ENCODE results near the gene DMPK. TPM values are rescaled to one million over a fixed set of nuclear protein-coding genes. Genes with fewer than 3 reads are reported as not detected.

DMPK gene
- total and polyA plus RNA-seq, 9 of the 15 experiments (the other 6 are each of a cell fraction or from before 2014, with no cell fraction given): 0.24 to 31.3 (median 7.3) TPM

DNA sequence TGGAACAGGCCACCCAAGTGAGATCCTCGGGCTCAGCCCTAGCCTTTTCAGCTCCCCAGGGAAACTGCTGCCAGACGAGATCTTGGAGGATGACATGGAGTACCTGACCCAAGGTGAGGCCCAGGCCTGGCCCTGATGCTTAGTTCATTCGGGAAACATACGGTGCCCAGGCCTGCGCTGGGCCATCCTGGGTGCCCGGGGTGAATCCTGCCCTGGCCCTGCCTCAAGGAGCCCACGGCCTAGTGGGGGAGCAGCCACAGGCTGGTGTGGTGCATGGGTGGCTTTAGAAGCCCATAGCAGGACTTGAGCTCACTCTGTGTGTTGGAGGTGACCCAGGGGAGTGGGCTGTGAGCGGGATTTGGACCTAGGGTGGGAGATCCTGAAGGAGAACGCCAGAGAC lies 23.4 kb downstream of the DMPK start:
- ChIA-PET POLR2A (no interaction called here), CTCF (ENCODE audit: low intra/inter-chr PET ratio) (no interaction called here)
- in situ Hi-C loops (cut with MboI) (no loop called here), intact Hi-C loops (cut with micrococcal nuclease) (no loop called here)
- BruUV-seq (replicated peaks): no TSS peak
- H3K9me1 ChIP-seq (ENCODE audit: control insufficient read depth, insufficient read depth, low read length): no peaks in the 10 kb centered on the region
- H3K9ac ChIP-seq (ENCODE audit: insufficient read depth in 1 of 2, low read depth in 2 of 2, low read length in 2 of 2): peak overlapping the region in 1 of 2 experiments; percentile 38; a peak in 1 of 4 replicates
- FAIRE-seq (no peak), DNase-seq (ENCODE audit: extremely low read depth in 1 of 4, low spot score in 3 of 4) (no peak), ATAC-seq (no peak)
- no peak overlapping the region for H3K27ac ChIP-seq (ENCODE audit: extremely low read depth, low read depth, low read length)
- no peaks in the 10 kb centered on the region; a peak in 1 of 5 replicates for H3K27me3 ChIP-seq (ENCODE audit: control insufficient read depth in 2 of 2, insufficient read depth in 2 of 2, low read length in 2 of 2)
- peaks cover 0 to 24% of the 10 kb centered on the region in 2 experiments; a peak in 2 of 5 replicates for H3K4me1 ChIP-seq (replicated peaks in 1 of 2; ENCODE audit: control insufficient read depth in 2 of 2, insufficient read depth in 2 of 2, low read length in 2 of 2)
- TF ChIP-seq CREB1 (IDR thresholded peaks at IDR 0.05): no peak
- TF ChIP-seq CREB1 (CRISPR knock-in tag; IDR thresholded peaks at IDR 0.05): no peak
- no peak for TF ChIP-seq NBN (IDR thresholded peaks at IDR 0.05; ENCODE audit: low read depth)
- no peak for TF ChIP-seq TRIM28 (IDR thresholded peaks at IDR 0.05)
- TF ChIP-seq, protein P1, sequence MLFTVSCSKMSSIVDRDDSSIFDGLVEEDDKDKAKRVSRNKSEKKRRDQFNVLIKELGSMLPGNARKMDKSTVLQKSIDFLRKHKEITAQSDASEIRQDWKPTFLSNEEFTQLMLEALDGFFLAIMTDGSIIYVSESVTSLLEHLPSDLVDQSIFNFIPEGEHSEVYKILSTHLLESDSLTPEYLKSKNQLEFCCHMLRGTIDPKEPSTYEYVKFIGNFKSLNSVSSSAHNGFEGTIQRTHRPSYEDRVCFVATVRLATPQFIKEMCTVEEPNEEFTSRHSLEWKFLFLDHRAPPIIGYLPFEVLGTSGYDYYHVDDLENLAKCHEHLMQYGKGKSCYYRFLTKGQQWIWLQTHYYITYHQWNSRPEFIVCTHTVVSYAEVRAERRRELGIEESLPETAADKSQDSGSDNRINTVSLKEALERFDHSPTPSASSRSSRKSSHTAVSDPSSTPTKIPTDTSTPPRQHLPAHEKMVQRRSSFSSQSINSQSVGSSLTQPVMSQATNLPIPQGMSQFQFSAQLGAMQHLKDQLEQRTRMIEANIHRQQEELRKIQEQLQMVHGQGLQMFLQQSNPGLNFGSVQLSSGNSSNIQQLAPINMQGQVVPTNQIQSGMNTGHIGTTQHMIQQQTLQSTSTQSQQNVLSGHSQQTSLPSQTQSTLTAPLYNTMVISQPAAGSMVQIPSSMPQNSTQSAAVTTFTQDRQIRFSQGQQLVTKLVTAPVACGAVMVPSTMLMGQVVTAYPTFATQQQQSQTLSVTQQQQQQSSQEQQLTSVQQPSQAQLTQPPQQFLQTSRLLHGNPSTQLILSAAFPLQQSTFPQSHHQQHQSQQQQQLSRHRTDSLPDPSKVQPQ (CRISPR knock-in tag; IDR thresholded peaks at IDR 0.05; ENCODE audit: borderline replicate concordance): no peak
- no peak for TF ChIP-seq ZNF444 (CRISPR knock-in tag; IDR thresholded peaks at IDR 0.05)
- TF ChIP-seq, protein P2, sequence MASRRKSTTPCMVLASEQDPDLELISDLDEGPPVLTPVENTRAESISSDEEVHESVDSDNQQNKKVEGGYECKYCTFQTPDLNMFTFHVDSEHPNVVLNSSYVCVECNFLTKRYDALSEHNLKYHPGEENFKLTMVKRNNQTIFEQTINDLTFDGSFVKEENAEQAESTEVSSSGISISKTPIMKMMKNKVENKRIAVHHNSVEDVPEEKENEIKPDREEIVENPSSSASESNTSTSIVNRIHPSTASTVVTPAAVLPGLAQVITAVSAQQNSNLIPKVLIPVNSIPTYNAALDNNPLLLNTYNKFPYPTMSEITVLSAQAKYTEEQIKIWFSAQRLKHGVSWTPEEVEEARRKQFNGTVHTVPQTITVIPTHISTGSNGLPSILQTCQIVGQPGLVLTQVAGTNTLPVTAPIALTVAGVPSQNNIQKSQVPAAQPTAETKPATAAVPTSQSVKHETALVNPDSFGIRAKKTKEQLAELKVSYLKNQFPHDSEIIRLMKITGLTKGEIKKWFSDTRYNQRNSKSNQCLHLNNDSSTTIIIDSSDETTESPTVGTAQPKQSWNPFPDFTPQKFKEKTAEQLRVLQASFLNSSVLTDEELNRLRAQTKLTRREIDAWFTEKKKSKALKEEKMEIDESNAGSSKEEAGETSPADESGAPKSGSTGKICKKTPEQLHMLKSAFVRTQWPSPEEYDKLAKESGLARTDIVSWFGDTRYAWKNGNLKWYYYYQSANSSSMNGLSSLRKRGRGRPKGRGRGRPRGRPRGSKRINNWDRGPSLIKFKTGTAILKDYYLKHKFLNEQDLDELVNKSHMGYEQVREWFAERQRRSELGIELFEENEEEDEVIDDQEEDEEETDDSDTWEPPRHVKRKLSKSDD (conservative IDR thresholded peaks at IDR 0.05; ENCODE audit: low read length): no peak
- no peak for TF ChIP-seq PPARD (CRISPR knock-in tag; IDR thresholded peaks at IDR 0.05)
- no peak for TF ChIP-seq SAFB2 (IDR thresholded peaks at IDR 0.05; ENCODE audit: borderline replicate concordance, low read depth, low read length, severe bottlenecking)
- no peak for TF ChIP-seq EP300 (IDR thresholded peaks at IDR 0.05; ENCODE audit: low read length)
- no peak for TF ChIP-seq TSC22D4 (tag; IDR thresholded peaks at IDR 0.05)
- TF ChIP-seq ARID1B (IDR thresholded peaks at IDR 0.05): no peak
- TF ChIP-seq ARNT (IDR thresholded peaks at IDR 0.05): no peak
- no peak for TF ChIP-seq YY1 (IDR thresholded peaks at IDR 0.05; ENCODE audit: borderline replicate concordance in 1 of 3, control insufficient read depth in 1 of 3, extremely low read depth in 1 of 3, insufficient read depth in 3 of 3, insufficient read length in 1 of 3, insufficient replicate concordance in 2 of 3, low read depth in 1 of 3, low read length in 2 of 3)
- no peak for TF ChIP-seq RBM39 (optimal IDR thresholded peaks at IDR 0.05; ENCODE audit: low read depth, low read length)
- no peak for TF ChIP-seq NFYB (IDR thresholded peaks at IDR 0.05; ENCODE audit: extremely low read depth, insufficient read length)
- H2AFZ ChIP-seq (ENCODE audit: low read depth, low read length): no peak overlapping the region
- H3K4me2 ChIP-seq (ENCODE audit: insufficient read depth, low read length): no peak overlapping the region
- H3K79me2 ChIP-seq (ENCODE audit: control insufficient read depth, insufficient read depth, low read length): no peaks in the 10 kb centered on the region
- no peaks in the 10 kb centered on the region for H3K36me3 ChIP-seq (ENCODE audit: control insufficient read depth, insufficient read depth, low read length)
- H3K9me3 ChIP-seq (replicated peaks; ENCODE audit: control insufficient read depth, insufficient read depth, low read depth, low read length): no peaks in the 10 kb centered on the region
- WGBS (ENCODE audit: insufficient coverage, low coverage, missing lambda C conversion rate): 23% methylated on average over 9 of the region's 9 CpGs
- no peaks in the 10 kb centered on the region for H4K20me1 ChIP-seq (replicated peaks; ENCODE audit: control insufficient read depth, insufficient read depth, low read length)
- no peak overlapping the region for H3K4me3 ChIP-seq

All from K562 (cell line).